Vagina (tissue), 2 donors: ENCODE data around the gene MAP3K3.

ENCODE experiments used
- POLR2A ChIP-seq, 2 donors: fragments of 450-650 bp; IDR thresholded peaks; one replicate each; pipeline ENCODE4 v1.6.1; 2017; ENCODE audit warnings: antibody characterized with exemption in 2 of 2, mild to moderate bottlenecking in 2 of 2, moderate library complexity in 2 of 2
- POLR2AphosphoS5 ChIP-seq, 2 donors: sonication (generic); formaldehyde crosslinking; IDR thresholded peaks; one replicate each; pipeline ENCODE4 v1.9.0; 2017; ENCODE audit warnings: antibody characterized with exemption in 2 of 2, mild to moderate bottlenecking in 2 of 2, low read depth in 1 of 2; ENCODE audit not compliant: insufficient read depth in 1 of 2
- TF ChIP-seq, protein P1 (sequence below), 3 experiments: fragments of 450-650 bp in 2 of 3; fragments of 200-600 bp in 1 of 3; sonication (generic) in 1 of 3; IDR thresholded peaks; one replicate each; pipeline ENCODE4 v1.5.1; 2017 to 2019; ENCODE audit warnings: antibody characterized with exemption in 3 of 3, mild to moderate bottlenecking in 2 of 3, moderate library complexity in 2 of 3

DNA sequence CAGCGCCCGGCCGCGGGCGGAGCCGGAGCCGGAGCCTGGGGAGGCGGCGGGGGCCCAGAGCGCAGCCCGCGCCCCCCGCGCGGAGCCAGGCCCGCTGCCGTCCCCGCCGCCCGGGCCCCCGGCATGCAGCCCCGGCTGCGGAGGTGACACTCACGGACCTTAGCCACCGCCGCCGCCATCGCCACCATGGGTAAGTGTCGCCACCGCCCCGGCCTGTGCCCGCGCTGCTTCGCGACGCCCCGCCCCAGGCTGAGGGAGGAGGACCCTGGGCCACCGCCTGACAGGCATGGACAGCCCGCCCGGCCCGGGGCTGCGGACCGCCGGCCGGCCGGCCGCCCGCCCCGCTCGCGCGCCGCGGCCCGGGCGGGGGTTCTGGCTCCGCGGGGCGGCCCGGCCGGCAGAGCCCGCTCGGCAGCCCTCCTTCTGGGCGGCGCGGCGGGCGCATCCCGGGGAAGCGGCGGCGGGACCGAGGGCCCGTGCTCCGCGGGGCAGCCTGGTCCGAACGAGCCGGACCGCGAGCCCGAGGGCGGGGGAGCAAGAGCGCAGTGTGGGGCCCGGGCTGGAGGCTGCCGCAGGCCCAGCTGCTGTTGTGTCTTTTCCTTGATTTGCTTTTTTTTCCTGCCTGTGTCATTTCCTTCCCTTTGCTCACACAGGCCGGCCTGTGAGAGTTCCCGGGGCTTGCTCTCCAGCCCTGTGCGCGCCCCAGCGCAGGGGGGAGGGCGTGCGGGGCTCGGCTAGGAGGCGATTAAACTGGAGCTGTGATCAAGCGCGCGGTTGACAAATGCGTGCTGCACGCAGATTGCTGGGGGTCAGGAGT is 565 bp downstream of the MAP3K3 start:
- TF ChIP-seq, protein P1, sequence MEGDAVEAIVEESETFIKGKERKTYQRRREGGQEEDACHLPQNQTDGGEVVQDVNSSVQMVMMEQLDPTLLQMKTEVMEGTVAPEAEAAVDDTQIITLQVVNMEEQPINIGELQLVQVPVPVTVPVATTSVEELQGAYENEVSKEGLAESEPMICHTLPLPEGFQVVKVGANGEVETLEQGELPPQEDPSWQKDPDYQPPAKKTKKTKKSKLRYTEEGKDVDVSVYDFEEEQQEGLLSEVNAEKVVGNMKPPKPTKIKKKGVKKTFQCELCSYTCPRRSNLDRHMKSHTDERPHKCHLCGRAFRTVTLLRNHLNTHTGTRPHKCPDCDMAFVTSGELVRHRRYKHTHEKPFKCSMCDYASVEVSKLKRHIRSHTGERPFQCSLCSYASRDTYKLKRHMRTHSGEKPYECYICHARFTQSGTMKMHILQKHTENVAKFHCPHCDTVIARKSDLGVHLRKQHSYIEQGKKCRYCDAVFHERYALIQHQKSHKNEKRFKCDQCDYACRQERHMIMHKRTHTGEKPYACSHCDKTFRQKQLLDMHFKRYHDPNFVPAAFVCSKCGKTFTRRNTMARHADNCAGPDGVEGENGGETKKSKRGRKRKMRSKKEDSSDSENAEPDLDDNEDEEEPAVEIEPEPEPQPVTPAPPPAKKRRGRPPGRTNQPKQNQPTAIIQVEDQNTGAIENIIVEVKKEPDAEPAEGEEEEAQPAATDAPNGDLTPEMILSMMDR (IDR thresholded peaks at IDR 0.05) = no peak
- peak in 1 of 2 donors; percentile 43 for TF ChIP-seq POLR2AphosphoS5 (IDR thresholded peaks at IDR 0.05; ENCODE audit: insufficient read depth in 1 of 2, low read depth in 1 of 2)
- no peak for TF ChIP-seq POLR2A (IDR thresholded peaks at IDR 0.05)
